GM12878 (cell line): ENCODE measurements around the gene FAM83D. TPM values are rescaled to one million over a fixed set of nuclear protein-coding genes. Genes with fewer than 3 reads are reported as not detected.
A peak's percentile ranks its signal among the peaks of the same experiment; 100 is the strongest.

Source experiments
- ATAC-seq: fragments of 200-7000 bp; cut with Tn5 transposase; 3 replicates; pipeline ENCODE4 v1.9.1; 2020; ENCODE audit warnings: mild to moderate bottlenecking, moderate library complexity
- BruUV-seq: library from RNA; stranded (reverse); fragments of 400-500 nt; replicated peaks from 2 replicates; lab custom pipeline; 2021; lab: Mats Ljungman, UMichigan
- CTCF ChIA-PET: fragments of 300-600 bp; sonication (Branson Sonifier 250); formaldehyde crosslinking; extraction: SDS; loops from one replicate; lab custom pipeline; 2021; ENCODE audit warnings: inconsistent platforms; lab: Yijun Ruan, JAX
- POLR2A ChIA-PET: fragments of 350-600 bp; formaldehyde crosslinking; extraction: SDS; loops from one replicate; lab custom pipeline; 2021; ENCODE audit warnings: inconsistent platforms; lab: Charles Lee
- RAD21 ChIA-PET: fragments of 300-600 bp; sonication (Branson Sonifier 250); formaldehyde crosslinking; loops from one replicate; lab custom pipeline; 2023; ENCODE audit warnings: antibody characterized with exemption; ENCODE audit not compliant: unreplicated experiment; lab: Charles Lee
- SMC1A ChIA-PET: fragments of 300-600 bp; sonication (Branson Sonifier 250); formaldehyde crosslinking; loops from one replicate; lab custom pipeline; 2023; ENCODE audit not compliant: unreplicated experiment, uncharacterized antibody; lab: Charles Lee
- DNase-seq: peaks from one replicate; pipeline ENCODE4 v3.0.0-alpha.2; 2011; ENCODE audit warnings: low read depth, low spot score
- FAIRE-seq: peaks from 3 replicates; lab custom pipeline; 2011; peaks lifted over from hg19 to GRCh38; lab: Jason Lieb, UNC
- H2AFZ ChIP-seq: 2 replicates; pipeline ENCODE4 v1.6.0; 2011; ENCODE audit warnings: low read depth, low read length, control low read depth; ENCODE audit not compliant: control insufficient read depth
- H3K27ac ChIP-seq: 2 replicates; pipeline ENCODE4 v1.5.1; 2011; ENCODE audit warnings: control low read depth; ENCODE audit not compliant: control insufficient read depth, insufficient read depth
- H3K27me3 ChIP-seq, 2 experiments: replicated peaks in 1 of 2; 2 replicates each; pipeline versions ENCODE4 v1.6.0 to v1.6.1; 2011; ENCODE audit warnings: low read length in 1 of 2; ENCODE audit not compliant: control insufficient read depth in 2 of 2, insufficient read depth in 2 of 2
- H3K36me3 ChIP-seq, 2 experiments: 2 replicates each; pipeline ENCODE4 v1.5.1; 2011; ENCODE audit warnings: low read length in 1 of 2; ENCODE audit not compliant: control insufficient read depth in 2 of 2, insufficient read depth in 2 of 2
- H3K4me1 ChIP-seq: 2 replicates; pipeline ENCODE4 v1.6.1; 2011; ENCODE audit warnings: mild to moderate bottlenecking, low read length, moderate library complexity, mixed read lengths; ENCODE audit not compliant: control insufficient read depth, insufficient read depth
- H3K4me2 ChIP-seq: 2 replicates; pipeline ENCODE4 v1.6.0; 2011; ENCODE audit warnings: control low read depth; ENCODE audit not compliant: control insufficient read depth, insufficient read depth
- H3K4me3 ChIP-seq: fragments of 200-600 bp; sonication (generic); 2 replicates; pipeline ENCODE4 v1.5.1; 2016
- H3K79me2 ChIP-seq: 2 replicates; pipeline ENCODE4 v1.6.0; 2011; ENCODE audit warnings: low read length; ENCODE audit not compliant: control insufficient read depth, insufficient read depth
- H3K9ac ChIP-seq: 2 replicates; pipeline ENCODE4 v1.8.0; 2011; ENCODE audit warnings: low read length, control low read depth, mixed read lengths; ENCODE audit not compliant: control insufficient read depth, insufficient read depth
- H3K9me3 ChIP-seq: replicated peaks from 3 replicates; pipeline ENCODE4 v1.5.1; 2011; ENCODE audit warnings: mild to moderate bottlenecking, low read length; ENCODE audit not compliant: control insufficient read depth, insufficient read depth
- H4K20me1 ChIP-seq: 2 replicates; pipeline ENCODE4 v1.6.0; 2011; ENCODE audit not compliant: control insufficient read depth, insufficient read depth
- BRCA1 ChIP-seq: IDR thresholded peaks from 2 replicates; pipeline ENCODE4 v1.6.1; 2011; ENCODE audit warnings: low read depth, low read length, improper control_type of control experiment
- CBFB ChIP-seq: IDR thresholded peaks from 2 replicates; pipeline ENCODE4 v1.6.1; 2016; ENCODE audit warnings: antibody characterized with exemption, low read depth
- CEBPB ChIP-seq, 2 experiments: fragments of 150-350 bp in 1 of 2; IDR thresholded peaks; 2 replicates each; pipeline ENCODE4 v1.6.1; 2012 to 2014; ENCODE audit warnings: low read depth in 2 of 2, low read length in 2 of 2, borderline replicate concordance in 1 of 2, inconsistent platforms in 1 of 2
- CREB1 ChIP-seq: IDR thresholded peaks from 2 replicates; pipeline ENCODE4 v1.6.1; 2012; ENCODE audit warnings: low read depth, mild to moderate bottlenecking, inconsistent platforms
- DPF2 ChIP-seq: fragments of 450-650 bp; IDR thresholded peaks from 2 replicates; pipeline ENCODE4 v1.6.1; 2017; ENCODE audit warnings: mild to moderate bottlenecking
- EGR1 ChIP-seq, 2 experiments: IDR thresholded peaks; 1 replicate in 1 of 2; 2 replicates in 1 of 2; pipeline ENCODE4 v1.6.1; 2011 to 2012; ENCODE audit warnings: low read depth in 2 of 2, low read length in 2 of 2, borderline replicate concordance in 1 of 2, mild to moderate bottlenecking in 1 of 2, moderate library complexity in 1 of 2
- LARP7 ChIP-seq: fragments of 450-650 bp; IDR thresholded peaks from 2 replicates; pipeline ENCODE4 v1.6.1; 2017; ENCODE audit warnings: mild to moderate bottlenecking
- MEF2B ChIP-seq: fragments of 450-650 bp; IDR thresholded peaks from 2 replicates; pipeline ENCODE4 v1.6.1; 2018; ENCODE audit warnings: mild to moderate bottlenecking, moderate library complexity; ENCODE audit not compliant: partially characterized antibody, poor library complexity, severe bottlenecking
- PAX5 ChIP-seq: IDR thresholded peaks from 2 replicates; pipeline ENCODE4 v1.6.1; 2011; ENCODE audit warnings: low read depth, low read length, borderline replicate concordance
- POU2F2 ChIP-seq: IDR thresholded peaks from 3 replicates; pipeline ENCODE4 v1.6.1; 2011; ENCODE audit warnings: low read depth, mild to moderate bottlenecking, low read length, borderline replicate concordance
- RAD21 ChIP-seq: IDR thresholded peaks from 2 replicates; pipeline ENCODE4 v1.6.1; 2011; ENCODE audit warnings: mild to moderate bottlenecking, low read depth, low read length, moderate library complexity; ENCODE audit not compliant: insufficient read depth
- RAD51 ChIP-seq: fragments of 450-650 bp; IDR thresholded peaks from 2 replicates; pipeline ENCODE4 v1.6.1; 2016; ENCODE audit warnings: moderate library complexity, mild to moderate bottlenecking, inconsistent platforms
- SMARCA5 ChIP-seq: fragments of 450-650 bp; IDR thresholded peaks from 2 replicates; pipeline ENCODE4 v1.6.1; 2017; ENCODE audit warnings: mild to moderate bottlenecking
- SMC3 ChIP-seq: IDR thresholded peaks from 2 replicates; pipeline ENCODE4 v1.6.1; 2011; ENCODE audit warnings: low read length, improper control_type of control experiment, borderline replicate concordance
- TCF3 ChIP-seq: IDR thresholded peaks from 2 replicates; pipeline ENCODE4 v1.6.1; 2012; ENCODE audit warnings: low read depth, mild to moderate bottlenecking, low read length, borderline replicate concordance; ENCODE audit not compliant: insufficient read depth
- ZNF384 ChIP-seq: IDR thresholded peaks from 2 replicates; pipeline ENCODE4 v1.6.1; 2012; ENCODE audit warnings: low read depth, mild to moderate bottlenecking, low read length, improper control_type of control experiment, borderline replicate concordance
- ZSCAN29 ChIP-seq: fragments of 450-650 bp; IDR thresholded peaks from 2 replicates; pipeline ENCODE4 v1.6.1; 2017; ENCODE audit warnings: mild to moderate bottlenecking, moderate library complexity
- WGBS: methylation state at CpG from one replicate; pipeline ENCODE4 v1.1.6; 2016; ENCODE audit warnings: low lambda C conversion rate; ENCODE audit not compliant: insufficient replicate concordance, insufficient coverage; ENCODE audit errors: missing lambda C conversion rate; 5-methylcytosine and 5-hydroxymethylcytosine counted together
- in situ Hi-C: fragments of 300-500 bp; cut with MboI; formaldehyde crosslinking; loops from 9 replicates; pipeline ENCODE4 v1.14.3; 2018; ENCODE audit warnings: mixed read lengths
- intact Hi-C: fragments of 100-400 bp; cut with micrococcal nuclease; formaldehyde crosslinking; loops from one replicate; pipeline ENCODE4 v1.14.2; 2022; ENCODE audit not compliant: unreplicated experiment
- polyA plus RNA-seq, 11 experiments: library from polyadenylated mRNA; depleted of rRNA in 4 of 11; unstranded in 6 of 11; stranded (reverse) in 5 of 11; fragments of >200 nt; fragmentation: Nextera tagmentation in 4 of 11; fragmentation: Illumina TruSeq in 1 of 11; extraction: Ambion mirVana in 4 of 11; extraction: Trizol in 1 of 11; gene quantifications; 1 replicate in 1 of 11; 2 replicates in 10 of 11; pipeline versions ENCODE4 v1.2.1 to v1.2.3, GENCODE V29; 2011 to 2016; ENCODE audit warnings: inconsistent platforms in 2 of 11, missing spikeins in 2 of 11, low read depth in 1 of 11
- total RNA-seq, 4 experiments: library from RNA; depleted of rRNA in 3 of 4; stranded (reverse); fragments of >200 nt in 3 of 4; fragmentation: Illumina TruSeq in 1 of 4; extraction: Trizol in 1 of 4; gene quantifications; 2 replicates each; pipeline versions ENCODE4 v1.2.1 to v1.2.3, GENCODE V29; 2013 to 2021
- TF ChIP-seq, protein P1 (sequence below): IDR thresholded peaks from 2 replicates; pipeline ENCODE4 v1.6.1; 2012; ENCODE audit warnings: low read depth, low read length, improper control_type of control experiment
- TF ChIP-seq, protein P2 (sequence below): fragments of 150-350 bp; IDR thresholded peaks from 2 replicates; pipeline ENCODE4 v1.6.1; 2014; ENCODE audit warnings: mild to moderate bottlenecking, low read depth, low read length
- TF ChIP-seq, protein P3 (sequence below): fragments of 450-650 bp; IDR thresholded peaks from 2 replicates; pipeline ENCODE4 v1.6.1; 2016; ENCODE audit warnings: mild to moderate bottlenecking

The FAM83D gene
- total and polyA plus RNA-seq, 10 of the 15 experiments (the other 5 are each of a cell fraction or from before 2014, with no cell fraction given): 4.5 to 34.8 (median 19.2) TPM

DNA sequence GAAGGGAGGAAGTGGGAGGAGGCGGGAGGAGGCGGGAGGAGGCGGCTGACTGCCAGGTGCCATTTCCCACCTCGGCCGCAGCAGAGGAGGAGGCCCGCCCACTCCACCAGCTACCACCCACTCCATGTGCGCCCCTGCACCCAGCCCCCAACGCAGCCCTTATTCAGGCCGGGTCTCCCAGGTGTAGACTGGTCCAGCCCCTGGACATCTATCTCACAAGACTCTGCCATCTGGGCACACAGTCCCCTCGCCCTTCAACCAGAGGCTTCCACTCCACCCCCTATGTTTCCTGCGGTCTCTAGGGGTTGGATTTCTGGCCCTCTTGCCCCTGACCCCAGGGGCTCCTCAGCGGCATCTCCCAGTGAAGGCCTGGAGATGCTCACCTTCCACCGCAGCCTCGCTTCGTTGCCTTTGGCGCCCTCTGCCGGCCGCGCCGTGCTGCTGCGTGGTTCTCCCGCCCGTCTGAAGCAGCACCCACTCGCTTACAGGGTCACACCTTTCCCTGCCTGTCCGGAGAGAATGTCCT, 32.6 kb upstream of the FAM83D start:
- RAD21 ChIA-PET: interaction anchor here (0.6 to 6.5 kb wide), 32 partner anchors 16 to 264 kb away, joined by 3 to 205 read pairs (median 7); partner anchors contain the start of genes ACTR5 and PPP1R16B
- in situ Hi-C loops: no loop called here
- CTCF ChIA-PET: interaction anchor here (0.7 to 6.9 kb wide), 43 partner anchors 8 to 350 kb away, joined by 3 to 183 read pairs (median 4); partner anchors contain the start of genes ACTR5, DHX35, FAM83D and PPP1R16B
- peak overlapping the region; percentile 91 for H3K27ac ChIP-seq
- H2AFZ ChIP-seq: peak overlapping the region; percentile 45
- DNase-seq (peak; percentile 38), FAIRE-seq (peak; percentile 73), ATAC-seq (peak; percentile 81)
- peaks cover 37 to 38% of the 10 kb centered on the region in 2 experiments for H3K36me3 ChIP-seq
- peaks cover 18% of the 10 kb centered on the region for H3K79me2 ChIP-seq
- H3K4me3 ChIP-seq: no peak overlapping the region
- peak overlapping the region; percentile 66 for H3K4me2 ChIP-seq
- WGBS: 2% methylated on average over 24 of the region's 25 CpGs
- POLR2A ChIA-PET: interaction anchor here (1.0 to 4.6 kb wide), 7 partner anchors 14 to 168 kb away, joined by 3 to 60 read pairs (median 27); partner anchors contain the start of gene PPP1R16B
- SMC1A ChIA-PET: interaction anchor here (0.7 to 6.6 kb wide), 34 partner anchors 12 to 244 kb away, joined by 3 to 131 read pairs (median 6); partner anchors contain the start of genes ACTR5 and PPP1R16B
- no TSS peak for BruUV-seq
- H4K20me1 ChIP-seq: no peaks in the 10 kb centered on the region
- no peaks in the 10 kb centered on the region for H3K9me3 ChIP-seq
- peaks cover 50% of the 10 kb centered on the region for H3K4me1 ChIP-seq
- no peaks in the 10 kb centered on the region for H3K27me3 ChIP-seq
- H3K9ac ChIP-seq: peak overlapping the region; percentile 41
- intact Hi-C loops: loop anchor here (1.0 kb wide), 3 partner anchors 84 to 247 kb away; no protein-coding TSS in a partner anchor
- TF ChIP-seq DPF2 (peak; percentile 33), TCF3 (0 out of 2 replicates have a peak, but pooled peaks have one; percentile 48), RAD21 (peak; percentile 95), LARP7 (peak; percentile 80; the same call in 1 of the 2 replicates), BRCA1 (no peak), PAX5 (0 out of 2 replicates have a peak, but pooled peaks have one; percentile 20), SMARCA5 (peak; percentile 89; the same call in 1 of the 2 replicates), CEBPB (IDR thresholded peaks at IDR 0.05; ENCODE audit: borderline replicate concordance in 1 of 2, low read depth in 2 of 2, low read length in 2 of 2) (no peak), EGR1 (IDR thresholded peaks at IDR 0.05; ENCODE audit: borderline replicate concordance in 1 of 2, low read depth in 2 of 2, low read length in 2 of 2) (peak in 1 of 2 experiments; percentile 91; a peak in 2 of 3 replicates), SMC3 (peak; percentile 97), CREB1 (0 out of 2 replicates have a peak, but pooled peaks have one; percentile 16), CBFB (peak; percentile 79), POU2F2 (0 out of 3 replicates have a peak, but pooled peaks have one; percentile 19), ZNF384 (peak; percentile 16; the same call in 1 of the 2 replicates), ZSCAN29 (no peak), RAD51 (no peak), MEF2B (no peak)
- TF ChIP-seq, protein P1, sequence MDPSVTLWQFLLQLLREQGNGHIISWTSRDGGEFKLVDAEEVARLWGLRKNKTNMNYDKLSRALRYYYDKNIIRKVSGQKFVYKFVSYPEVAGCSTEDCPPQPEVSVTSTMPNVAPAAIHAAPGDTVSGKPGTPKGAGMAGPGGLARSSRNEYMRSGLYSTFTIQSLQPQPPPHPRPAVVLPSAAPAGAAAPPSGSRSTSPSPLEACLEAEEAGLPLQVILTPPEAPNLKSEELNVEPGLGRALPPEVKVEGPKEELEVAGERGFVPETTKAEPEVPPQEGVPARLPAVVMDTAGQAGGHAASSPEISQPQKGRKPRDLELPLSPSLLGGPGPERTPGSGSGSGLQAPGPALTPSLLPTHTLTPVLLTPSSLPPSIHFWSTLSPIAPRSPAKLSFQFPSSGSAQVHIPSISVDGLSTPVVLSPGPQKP: no peak
- TF ChIP-seq, protein P2, sequence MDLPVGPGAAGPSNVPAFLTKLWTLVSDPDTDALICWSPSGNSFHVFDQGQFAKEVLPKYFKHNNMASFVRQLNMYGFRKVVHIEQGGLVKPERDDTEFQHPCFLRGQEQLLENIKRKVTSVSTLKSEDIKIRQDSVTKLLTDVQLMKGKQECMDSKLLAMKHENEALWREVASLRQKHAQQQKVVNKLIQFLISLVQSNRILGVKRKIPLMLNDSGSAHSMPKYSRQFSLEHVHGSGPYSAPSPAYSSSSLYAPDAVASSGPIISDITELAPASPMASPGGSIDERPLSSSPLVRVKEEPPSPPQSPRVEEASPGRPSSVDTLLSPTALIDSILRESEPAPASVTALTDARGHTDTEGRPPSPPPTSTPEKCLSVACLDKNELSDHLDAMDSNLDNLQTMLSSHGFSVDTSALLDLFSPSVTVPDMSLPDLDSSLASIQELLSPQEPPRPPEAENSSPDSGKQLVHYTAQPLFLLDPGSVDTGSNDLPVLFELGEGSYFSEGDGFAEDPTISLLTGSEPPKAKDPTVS: no peak
- TF ChIP-seq, protein P3, sequence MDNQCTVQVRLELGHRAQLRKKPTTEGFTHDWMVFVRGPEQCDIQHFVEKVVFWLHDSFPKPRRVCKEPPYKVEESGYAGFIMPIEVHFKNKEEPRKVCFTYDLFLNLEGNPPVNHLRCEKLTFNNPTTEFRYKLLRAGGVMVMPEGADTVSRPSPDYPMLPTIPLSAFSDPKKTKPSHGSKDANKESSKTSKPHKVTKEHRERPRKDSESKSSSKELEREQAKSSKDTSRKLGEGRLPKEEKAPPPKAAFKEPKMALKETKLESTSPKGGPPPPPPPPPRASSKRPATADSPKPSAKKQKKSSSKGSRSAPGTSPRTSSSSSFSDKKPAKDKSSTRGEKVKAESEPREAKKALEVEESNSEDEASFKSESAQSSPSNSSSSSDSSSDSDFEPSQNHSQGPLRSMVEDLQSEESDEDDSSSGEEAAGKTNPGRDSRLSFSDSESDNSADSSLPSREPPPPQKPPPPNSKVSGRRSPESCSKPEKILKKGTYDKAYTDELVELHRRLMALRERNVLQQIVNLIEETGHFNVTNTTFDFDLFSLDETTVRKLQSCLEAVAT: peak; percentile 68
